Fibroblast of mammary gland (primary cell): ENCODE data around the gene IHH.

Experiments used
- DNase-seq: peaks from one replicate; pipeline ENCODE4 v3.0.0-alpha.2; 2010; ENCODE audit warnings: low read depth
- H3K4me3 ChIP-seq: 2 replicates; pipeline ENCODE4 v1.5.1; 2011; ENCODE audit warnings: low read depth, mild to moderate bottlenecking, low read length, moderate library complexity; ENCODE audit not compliant: control insufficient read depth
- CTCF ChIP-seq: conservative IDR thresholded peaks from 2 replicates; pipeline ENCODE4 v1.5.1; 2011; ENCODE audit warnings: low read depth, low read length, inconsistent platforms; ENCODE audit not compliant: control insufficient read depth, insufficient read depth

The IHH gene

DNA sequence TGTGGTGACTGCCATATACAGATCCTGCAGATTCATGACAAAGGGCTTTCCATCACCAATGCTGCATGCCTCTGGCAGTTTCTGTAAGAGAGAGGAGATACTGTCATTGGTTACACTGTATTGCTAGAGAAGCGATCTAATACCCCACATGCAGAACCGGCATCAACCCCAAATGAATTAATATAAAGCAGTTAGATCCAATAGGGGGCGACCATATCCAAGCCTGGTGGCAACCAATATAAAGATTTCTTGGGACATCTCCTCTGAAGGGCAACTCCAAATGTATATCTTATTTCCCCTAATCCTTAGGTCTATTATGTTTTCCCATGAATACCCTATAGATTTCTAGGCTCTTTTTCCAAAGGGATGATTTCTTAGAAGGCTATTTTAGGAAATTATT lies 17.4 kb upstream of the IHH start:
- peak; percentile 13 for DNase-seq
- peak; percentile 37 for TF ChIP-seq CTCF
- no peak overlapping the region for H3K4me3 ChIP-seq

DNA sequence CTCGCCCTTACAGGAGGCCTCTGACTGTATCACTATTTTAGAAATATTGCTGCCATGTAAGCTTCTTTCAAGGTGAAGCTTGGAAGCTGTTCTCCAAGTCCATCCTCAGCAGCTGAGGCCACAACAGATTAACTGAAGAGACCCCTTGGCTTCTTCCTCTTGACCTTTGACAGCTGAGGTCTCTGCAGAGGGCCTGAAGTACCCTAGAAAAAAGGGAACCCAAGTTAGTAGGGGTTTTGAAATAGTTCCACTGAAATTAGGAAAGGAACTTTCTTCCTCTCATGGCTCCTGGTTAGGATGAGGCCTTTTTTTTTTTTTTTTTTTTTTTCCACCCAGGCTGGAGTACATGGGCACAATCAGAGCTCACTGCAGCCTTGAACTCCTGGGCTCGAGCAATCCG lies 15.5 kb upstream of the IHH start:
- TF ChIP-seq CTCF: no peak
- no peak overlapping the region for H3K4me3 ChIP-seq
- no peak for DNase-seq

- peak; percentile 76 for DNase-seq
- H3K4me3 ChIP-seq: no peak overlapping the region
- peak; percentile 81 for TF ChIP-seq CTCF
Measured at GRCh38 chr2:219073413-219074129, 12.8 kb upstream of the IHH start.

DNA sequence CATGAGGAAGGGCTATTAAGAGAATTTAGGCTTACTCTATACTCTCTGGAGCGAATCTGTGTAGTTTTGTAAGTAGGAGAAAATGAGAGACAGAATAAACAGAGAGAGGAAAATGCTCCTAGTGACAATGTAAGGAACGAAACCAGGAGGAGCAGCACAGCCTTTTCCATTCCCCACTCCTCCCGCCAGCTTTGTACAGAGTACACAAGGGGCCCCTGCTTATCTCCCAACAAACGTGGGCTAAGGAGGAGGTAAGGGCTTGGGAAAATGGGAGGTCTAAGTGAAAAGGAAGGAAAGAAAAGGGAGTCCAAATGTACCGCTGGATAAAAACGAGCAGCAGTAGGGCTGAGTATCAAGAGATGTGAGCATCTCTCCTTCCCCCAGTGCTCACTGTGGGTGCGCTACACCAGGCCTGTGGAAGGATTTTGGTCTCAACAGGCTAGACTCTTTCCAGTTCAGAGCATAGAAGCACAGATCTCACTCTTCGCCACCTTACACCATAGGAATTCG lies 12.1 kb upstream of the IHH start:
- H3K4me3 ChIP-seq: no peak overlapping the region
- no peak for DNase-seq
- TF ChIP-seq CTCF: no peak

DNA sequence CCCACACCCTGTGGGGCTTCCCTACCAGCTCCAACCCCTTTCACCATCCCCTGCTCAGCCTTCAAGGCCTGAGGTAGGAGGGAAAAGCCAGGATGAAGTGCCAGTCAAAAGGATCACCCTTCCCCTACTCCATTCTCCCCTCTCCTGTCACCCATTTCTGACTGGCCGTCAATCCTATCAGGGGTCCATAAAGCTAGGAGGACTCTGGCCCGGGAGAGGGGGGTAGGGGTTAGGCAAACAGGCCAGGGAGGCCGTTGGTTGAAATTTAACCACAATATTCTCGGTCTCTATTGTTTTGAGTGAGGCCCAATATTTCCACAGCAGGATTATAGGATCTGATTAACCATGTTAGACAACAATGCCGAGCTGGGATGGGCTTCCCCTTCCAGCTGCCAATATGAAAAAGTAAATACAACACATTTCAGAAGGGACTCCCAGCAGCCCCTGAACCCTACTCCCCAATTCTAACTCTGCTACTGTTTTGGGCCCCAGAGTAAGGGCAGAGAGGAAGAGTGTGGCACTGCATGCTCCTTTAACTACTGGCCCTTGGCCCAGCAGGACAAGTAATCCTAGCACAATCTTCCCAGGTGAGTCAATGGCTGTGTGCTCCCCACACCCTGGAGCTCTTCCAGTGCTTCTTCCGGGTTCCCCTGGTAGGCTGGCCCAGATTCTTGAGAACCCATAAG lies 10.6 kb upstream of the IHH start:
- TF ChIP-seq CTCF: no peak
- DNase-seq: peak; percentile 55
- no peak overlapping the region for H3K4me3 ChIP-seq

DNA sequence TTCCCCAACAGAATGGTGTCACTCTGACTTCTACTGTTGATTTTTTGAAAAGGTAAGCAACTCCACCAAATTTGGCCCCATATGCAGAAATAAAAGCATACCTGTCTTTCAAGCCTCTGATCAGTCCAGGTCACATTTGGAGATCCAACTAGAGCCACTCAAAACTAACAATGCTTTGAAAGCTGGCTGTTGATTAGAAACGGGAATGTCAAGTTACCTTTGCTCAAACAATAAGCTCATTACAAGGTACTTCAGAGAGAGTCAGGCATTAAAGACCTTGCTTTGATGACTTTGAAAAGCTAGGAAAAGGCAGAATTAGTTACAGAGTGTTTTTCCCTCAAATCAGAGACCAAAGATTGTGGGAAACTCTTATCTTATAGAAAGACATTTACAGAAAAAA lies 4.8 kb upstream of the IHH start:
- TF ChIP-seq CTCF: no peak
- no peak overlapping the region for H3K4me3 ChIP-seq
- no peak for DNase-seq

GRCh38 chr2:219062081-219062480 lies 1.4 kb upstream of the IHH start:
- no peak overlapping the region for H3K4me3 ChIP-seq
- TF ChIP-seq CTCF: no peak
- DNase-seq: no peak
